ENCODE measurements around the gene KIF25.

The KIF25 gene

DNA sequence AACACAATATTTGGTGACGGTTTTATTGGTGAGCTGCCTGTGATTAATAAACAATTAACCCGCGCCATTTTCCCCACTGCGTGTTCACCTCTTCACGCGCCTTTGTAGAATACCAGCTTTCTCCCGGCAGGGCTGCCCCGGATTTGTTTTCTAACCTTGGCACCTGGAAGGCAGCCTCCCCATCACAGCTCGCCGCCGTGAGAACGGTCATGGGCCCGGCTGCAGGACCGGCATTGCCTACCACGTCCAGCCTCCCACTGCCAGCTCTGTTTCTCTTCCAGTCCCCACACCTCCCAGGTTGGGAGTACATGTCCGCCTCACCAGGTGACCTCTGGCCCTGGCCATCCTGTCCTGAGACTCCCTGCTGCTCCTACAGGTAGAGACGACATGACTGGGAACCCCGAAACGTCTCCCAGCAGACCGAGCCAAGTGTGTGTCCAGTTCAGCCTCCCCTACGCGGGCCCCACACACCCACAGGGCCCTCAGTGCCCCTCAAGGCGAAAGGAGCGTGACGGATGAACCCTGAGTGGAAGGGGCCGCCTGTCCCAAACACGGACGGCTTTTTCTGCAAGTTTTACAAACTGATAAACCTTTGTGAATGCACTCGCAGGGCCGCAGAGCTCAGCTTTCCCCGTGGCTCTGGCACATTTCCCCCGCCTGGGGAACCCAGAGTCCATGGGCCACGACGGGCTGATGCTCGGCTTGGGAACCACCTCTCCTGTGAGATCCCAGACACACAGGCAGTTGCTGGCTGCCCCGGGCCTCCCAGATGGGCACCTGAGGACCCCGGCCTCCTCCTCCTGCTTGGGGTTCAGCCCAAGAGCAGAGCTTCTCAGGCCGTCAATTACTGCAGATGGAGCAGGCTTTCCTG lies 55.9 kb downstream of the KIF25 start:
- DNase-seq, result no peak

DNA sequence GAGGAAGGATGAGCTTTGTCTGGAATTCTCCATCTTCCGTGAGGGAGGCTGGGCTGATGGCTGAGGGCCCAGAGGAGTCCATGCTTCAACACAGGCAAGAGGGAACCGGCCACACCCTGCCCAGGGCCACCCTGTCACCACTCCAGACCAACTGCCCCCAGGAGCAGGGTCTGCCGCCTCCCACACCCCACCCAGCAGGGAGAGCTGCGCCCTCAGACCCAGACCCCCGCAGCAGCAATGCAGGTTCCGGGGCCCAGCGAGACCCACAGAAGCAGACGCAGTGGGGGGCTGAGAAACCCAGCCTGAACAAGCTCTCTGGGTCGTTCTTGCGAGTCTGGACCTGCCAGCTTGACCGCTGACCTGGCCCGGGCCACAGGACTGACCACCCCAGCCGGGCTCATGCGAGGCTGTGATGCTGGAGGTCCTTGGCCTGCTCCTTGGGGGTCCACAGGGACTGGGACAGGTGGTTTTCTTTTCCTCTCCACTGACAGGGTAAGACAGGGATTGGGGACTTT lies 56.5 kb downstream of the KIF25 start:
- no peak for DNase-seq

DNA sequence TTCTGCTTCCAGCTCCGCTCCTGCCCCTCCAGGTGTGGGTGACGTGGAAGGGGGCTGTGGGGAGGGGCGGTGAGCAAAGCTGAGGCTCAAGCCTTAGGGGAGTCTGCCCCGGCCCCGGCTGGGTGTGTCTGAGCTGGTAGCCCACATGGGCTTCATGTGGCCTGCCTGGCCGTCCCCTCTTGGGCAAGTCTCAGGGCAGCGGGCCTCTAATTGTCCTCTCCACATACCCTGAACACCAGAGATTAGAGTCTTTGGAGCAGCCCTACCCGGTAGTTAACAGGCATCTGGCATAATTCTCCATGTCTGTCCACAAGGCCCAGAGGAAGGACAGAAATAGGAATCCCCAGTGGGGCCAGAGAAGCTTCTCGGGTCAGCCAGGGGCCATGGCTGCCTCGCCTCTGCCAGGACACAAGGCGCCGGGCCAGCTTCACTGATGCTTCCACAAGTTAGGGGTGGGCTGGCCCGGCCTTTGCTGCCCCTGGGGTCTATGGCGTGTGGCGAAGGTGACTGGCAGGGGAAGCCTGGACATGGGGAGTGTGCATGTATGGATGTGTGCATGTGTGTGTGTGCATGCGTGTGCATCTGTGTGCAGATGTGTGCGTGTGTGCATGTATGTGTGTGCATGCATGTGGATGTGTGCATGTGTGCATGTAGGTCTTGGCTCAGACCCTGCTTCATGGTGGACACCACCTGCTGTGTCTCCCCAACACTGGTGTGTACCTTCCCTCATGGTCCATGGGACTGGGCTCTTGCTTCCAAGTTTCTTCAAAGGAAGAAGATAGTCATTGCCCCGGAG lies 57.5 kb downstream of the KIF25 start:
- no peak for DNase-seq

DNA sequence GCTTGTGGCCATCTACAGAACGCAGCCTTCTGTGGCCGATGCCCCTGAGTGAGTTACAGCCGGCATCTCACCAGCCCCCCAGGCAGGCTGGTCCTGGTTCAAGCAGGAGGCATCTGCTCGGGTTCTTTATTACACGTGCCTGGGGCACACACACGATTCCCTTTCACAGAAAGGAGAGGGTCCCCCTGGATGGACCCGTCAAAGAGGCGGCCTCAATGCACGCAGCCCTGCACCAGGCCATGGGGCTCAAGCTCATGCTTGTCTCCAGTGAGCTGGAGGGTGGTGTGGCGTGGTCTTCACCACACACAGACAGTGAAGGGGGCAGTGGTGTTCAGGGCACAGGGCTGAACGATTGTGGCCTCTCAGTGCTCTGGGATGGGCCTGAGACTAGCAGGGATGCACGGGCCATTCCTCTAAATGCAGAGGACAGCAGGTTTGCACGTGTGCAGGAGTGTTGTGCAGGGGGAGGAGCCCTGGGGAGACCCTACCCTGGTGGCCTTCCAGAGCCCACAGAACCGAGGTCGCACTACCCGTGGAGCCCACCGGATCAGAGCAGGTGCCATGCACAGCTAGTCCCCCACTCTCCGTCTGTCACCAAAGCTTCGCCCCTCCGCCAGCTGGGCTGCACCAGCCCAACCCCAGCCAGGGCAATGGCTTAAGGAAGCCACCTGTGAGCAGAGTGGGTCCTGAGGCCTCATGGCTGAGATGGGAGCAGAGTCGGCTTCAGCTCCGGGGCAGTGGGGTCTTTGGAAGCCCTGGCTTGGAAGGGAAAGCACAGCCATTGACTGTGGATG lies 58.4 kb downstream of the KIF25 start:
- DNase-seq, result no peak

DNA sequence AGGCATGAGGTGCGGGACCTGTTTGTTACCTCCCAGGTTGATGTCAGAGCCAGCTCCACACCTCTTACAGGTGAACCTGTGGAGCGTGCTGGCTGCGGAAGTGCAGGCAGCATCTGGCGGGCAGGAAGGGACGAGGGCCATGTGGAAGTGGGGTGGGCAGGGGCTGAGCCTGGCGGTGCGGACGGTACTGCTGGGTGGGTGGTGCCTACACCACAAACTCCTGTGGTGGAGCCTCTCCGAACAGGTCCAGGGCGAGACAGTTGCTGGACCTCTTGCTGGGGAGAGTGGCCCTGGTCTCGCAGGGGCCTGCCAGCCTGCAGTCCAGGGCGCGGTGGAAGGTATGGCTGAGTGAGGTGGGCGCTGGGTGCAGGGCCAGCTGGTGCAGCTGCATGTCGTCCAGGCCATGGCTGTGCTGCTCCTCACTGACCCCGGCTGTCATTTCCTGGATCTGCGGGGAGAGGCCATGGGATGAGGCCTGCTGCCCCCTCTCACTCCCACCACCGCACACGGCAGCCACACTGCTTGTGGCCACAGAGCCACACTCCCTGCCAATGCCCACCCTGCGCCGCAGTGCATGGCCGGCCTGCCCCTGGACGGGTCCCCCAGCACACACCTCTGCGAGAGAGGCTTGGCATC lies 59.5 kb downstream of the KIF25 start:
- no peak for DNase-seq

DNA sequence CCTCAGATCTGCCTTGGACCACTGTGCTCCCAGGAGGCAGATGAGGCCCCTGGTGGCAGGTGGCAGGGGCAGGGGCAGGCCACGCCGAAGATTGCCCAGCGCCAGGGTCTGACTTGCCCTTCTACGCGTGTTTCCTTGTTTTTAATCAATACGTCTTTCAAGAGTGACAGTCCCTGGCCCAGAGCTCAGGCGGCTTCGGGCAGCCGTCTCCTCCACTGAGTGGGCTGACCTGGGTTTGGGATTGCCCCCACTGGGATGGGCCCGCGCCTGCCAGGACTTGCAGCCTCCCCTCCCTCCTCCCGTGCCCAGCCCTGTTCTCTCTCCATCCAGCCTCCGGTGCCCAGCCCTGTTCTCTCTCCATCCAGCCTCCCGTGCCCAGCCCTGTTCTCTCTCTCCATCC lies 60.4 kb downstream of the KIF25 start:
- DNase-seq, result no peak

DNA sequence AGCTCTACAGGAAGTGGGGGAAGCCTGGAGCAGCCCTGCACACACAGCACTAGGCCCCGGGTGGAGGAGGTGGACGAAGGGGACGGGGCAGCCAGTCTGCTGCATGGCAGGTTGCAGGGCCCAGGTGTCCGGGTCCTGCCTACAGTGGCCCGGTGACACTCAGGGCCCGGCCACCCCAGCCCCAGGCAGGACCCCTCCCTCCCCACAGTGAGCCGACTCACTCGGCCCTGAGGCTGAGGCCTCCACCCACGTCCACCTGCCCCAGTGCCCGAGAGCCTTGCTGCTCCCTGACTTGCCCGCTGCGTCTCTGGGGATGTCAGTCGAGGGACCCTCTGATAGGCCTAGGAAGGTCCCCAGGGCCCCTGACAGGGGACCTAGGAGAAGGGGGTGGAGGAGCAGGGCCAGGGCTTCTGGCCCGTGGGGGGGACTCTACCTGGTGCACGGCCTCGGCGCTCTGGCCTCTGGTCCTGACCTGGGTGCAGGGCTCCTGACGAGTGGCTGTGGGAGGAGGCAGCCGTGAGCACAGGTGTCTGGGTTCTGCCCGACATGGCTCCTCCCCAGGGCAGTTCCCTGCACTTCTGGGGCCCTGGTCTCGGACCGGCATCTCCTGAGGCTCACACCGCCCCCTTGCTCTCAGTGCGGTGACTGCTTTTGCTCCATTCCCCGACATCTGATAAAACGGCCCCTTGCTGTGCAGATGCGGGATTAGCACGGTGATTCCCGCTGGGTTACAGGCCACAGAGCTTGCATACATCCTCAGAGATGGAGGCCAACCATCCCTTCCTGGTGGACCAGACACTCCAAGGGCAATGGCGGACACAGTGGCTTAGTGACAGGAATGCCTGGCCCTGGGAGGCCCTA lies 61.5 kb downstream of the KIF25 start:
- no peak for DNase-seq

DNA sequence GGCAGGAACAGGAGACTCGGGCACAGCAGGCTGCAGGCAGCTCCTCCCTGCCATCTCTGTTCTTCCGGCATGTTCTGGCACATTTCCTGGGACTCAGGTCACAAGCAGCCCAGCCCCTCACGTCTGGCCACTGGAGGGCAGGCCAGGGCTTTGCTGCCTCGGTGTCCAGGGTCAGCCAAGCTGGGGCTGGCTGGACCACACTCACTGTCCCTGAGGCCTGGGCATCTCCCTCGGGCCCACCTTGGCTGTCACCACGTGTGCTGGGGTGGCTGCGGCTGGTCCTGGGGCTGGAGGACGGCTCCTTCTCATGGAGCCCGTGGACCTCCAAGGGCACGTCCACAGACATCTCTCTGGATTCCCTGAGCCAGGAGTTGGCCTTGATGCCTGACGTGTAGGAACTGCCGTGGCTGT lies 63.1 kb downstream of the KIF25 start:
- DNase-seq, result no peak

DNA sequence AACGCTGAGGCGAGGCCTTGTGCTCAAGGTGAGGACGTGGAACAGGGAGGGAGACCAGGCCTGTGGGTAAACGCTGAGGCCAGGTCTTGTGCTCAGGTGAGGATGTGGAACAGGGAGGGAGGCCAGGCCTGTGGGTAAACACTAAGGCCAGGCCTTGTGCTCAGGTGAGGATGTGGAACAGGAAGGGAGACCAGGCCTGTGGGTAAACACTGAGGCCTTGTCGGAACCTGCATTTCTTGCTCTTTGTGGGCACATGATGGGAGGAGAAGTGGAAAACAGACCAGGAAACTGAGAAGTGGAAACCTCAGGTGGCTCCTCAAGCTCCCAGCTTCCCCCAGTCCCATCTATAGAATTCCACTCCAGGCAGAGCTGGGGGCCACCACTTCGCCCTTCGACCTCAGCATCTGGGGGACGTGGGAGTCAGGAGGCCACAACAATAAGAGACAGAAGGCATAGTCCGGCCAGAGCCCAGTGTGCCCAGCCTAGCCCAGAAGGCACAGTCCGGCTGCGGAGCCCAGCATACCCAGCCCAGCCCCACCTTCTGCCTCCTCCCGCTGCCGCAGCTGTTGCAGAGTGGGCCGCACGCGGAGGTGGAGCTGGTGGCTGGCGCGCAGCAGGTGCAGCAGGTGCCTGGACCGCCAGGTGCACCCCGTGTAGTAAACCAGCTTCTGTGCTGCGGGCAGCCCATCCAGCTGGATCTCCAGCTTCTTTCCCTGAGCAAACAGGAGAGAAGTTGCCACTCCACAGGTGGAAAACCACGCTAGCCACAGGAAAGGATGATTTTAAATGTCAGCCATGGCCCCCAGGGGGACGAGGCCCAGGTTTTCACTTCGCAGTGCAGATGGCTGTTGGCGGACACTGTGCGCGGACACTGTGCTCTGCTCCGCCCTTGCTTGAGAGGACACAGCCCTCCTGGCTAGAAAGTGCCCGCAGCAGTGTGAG lies 64.1 kb downstream of the KIF25 start:
- DNase-seq, result peak; percentile 68

DNA sequence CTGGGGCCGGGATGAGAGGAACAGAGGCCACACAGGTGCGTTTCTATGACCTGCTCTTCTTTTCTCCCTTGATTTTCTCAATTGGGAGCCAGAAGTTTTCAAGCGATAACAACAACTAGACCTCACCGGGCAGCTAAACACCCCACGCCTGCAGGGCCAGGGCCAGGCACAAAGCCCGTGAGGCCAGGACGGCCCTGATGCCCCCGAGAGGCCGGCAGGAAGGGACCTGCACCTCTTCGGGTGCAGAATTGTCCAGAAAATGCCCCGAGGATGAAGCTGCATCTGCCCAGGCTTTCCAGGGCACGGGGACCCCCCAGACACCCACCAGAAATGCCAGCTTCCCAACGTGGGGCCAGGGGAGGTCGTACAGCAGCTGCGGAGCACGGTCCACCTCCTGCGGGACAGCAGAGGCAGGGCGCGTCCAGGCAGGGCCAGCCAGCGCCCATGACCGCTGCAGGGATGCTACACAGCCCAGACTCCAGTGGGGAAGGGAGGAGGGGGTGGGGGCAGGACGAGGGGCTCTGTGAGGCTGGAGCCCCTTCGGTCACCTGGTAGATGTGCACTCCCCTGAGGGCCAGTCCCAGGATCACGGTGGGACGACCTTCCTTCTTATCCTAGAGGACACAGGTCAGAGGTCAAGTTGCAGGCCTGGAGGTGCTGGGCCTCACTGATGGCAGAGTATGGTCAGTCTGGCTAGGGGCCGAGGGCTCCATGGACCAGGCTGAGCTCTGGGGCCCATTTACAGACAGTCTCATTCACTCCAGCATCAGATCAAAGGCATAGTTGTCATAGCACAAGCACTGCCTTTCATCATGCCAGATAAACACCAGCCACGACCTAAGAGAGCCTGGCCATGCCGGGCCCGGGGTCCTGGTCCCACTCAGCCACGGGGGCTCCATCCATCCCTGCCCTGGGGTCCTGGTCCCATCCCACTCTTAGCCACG lies 65.1 kb downstream of the KIF25 start:
- DNase-seq, result no peak

DNA sequence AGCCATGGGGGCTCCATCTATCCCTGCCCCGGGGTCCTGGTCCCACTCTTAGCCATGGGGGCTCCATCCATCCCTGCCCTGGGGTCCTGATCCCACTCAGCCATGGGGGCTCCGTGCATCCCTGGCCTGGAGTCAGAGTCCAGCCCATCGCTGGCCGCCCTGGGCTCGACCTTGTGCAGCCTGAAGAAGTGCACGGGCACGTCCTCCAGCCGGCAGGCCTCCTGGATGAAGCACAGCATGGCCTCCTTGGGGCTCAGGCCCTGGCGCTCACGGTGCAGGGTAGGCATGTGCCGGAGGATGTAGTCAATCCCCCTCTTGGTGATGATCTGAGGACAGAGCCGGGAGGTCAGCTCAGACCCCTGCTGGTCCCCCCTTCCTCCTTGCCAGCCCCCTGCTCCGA lies 66.0 kb downstream of the KIF25 start:
- no peak for DNase-seq

DNA sequence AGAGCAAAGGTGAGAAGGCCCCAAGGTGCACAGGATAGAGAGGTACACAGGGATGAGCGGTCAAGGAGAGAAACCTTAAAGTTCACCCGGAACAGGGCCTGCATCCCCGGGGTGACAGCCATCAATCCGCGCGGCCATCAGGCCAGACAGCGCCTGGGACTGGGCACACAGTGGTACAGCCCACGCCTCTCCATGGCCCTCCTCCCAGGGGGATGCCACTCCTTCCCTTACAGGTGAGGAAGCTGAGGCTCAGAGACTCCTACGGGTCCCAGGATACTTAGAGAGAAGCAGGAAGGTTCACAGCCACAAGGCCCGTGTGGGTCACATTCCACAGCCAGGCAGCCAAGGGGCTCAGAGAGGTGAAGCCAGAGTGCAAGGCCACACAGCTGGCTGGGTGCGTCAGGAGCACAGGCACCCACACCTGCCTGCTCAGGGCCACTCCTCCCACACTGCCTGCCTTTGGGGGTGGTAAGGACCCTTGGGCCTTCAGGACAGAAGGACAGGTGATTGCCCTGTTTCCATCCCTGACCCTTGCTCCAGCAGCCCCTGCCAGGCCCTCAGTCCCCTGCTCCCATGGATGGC lies 66.8 kb downstream of the KIF25 start:
- DNase-seq, result no peak

DNA sequence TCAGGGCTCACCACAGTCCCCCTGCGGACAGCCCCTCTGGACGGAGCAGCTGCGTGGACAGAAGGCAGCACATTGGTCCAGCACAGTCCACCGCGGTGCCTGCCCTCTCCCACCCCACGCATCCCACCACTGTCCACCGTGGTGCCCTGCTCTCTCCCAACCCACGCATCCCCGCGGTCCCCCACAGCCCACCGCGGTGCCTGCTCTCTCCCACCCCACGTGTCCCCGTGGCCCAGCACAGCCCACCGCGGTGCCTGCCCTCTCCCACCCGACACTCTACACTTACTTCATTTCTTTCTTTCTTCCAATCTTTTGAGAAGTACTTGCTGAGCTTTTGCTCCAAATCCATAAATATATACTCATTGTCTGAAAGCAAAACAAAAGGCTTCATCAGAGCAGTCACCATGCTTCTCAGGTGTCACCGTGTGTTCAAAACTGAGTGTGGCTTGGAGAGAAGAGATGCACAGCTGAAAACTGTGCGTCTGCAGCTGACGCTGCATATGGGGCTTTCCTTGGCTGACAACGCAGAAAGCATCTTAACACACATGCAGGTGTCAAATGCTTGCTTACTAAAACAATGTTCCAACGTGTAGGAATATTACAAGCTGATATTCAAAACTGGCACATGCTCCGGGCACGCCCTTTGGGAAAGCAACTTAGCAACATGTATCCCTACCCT lies 69.7 kb downstream of the KIF25 start:
- DNase-seq, result no peak

DNA sequence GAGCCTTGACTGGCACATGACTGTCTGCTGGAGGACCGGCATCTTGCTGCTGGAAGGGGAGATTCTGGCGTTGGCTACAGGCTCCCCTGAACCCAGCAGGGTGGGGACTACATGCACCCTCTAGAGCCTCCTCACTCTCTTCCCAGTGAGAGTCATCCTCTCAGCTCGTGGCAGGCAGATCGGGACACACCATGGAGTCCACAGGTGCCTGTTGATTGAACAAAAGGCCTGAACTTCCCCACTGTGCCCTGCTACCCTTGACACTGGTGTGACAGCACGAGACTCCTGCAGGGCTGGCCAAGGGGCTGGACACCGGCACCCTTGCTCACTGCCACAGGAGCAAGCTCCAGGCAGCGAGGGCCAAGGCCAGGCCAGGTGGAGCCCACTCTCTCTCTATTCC lies 73.3 kb downstream of the KIF25 start:
- no peak for DNase-seq

DNA sequence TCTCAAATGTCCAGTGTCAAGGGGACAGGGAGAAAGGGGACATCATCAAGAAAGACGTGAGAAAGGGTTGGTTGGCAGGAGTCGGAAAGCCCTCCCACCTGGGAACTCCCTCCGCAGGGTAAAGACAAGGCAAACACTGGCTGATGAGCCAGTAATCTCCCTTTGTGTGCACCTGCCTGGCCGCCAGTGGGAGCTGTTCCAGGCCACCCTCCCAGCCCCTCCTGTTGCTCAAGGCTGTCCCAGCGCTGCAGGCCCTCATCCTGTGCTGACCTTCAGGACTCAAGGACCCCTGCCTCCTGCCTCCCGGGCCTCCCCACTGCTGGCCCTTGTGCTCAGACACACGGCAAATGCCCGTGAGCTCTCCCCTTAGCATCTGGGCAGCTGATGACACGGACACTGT lies 74.1 kb downstream of the KIF25 start:
- no peak for DNase-seq

DNA sequence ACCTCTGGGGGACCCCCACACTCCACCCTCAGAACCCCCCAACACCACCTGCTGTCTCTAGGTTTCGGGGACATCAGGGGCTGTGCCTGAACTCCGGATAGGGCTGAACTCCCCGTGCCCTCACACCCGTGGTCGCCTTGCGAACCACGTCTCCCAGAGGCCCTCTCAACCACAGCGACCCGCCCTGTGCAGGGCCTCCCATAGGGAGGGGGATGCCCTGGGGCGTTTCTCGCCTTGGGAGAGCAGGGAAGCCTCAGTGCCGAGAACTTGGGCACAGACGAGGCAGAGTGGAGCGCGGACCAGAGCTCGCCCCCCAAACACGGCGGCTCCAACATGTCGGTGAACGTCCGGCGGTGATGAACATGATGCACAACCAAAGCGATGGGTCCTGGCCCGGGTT lies 74.8 kb downstream of the KIF25 start:
- DNase-seq, result no peak

DNA sequence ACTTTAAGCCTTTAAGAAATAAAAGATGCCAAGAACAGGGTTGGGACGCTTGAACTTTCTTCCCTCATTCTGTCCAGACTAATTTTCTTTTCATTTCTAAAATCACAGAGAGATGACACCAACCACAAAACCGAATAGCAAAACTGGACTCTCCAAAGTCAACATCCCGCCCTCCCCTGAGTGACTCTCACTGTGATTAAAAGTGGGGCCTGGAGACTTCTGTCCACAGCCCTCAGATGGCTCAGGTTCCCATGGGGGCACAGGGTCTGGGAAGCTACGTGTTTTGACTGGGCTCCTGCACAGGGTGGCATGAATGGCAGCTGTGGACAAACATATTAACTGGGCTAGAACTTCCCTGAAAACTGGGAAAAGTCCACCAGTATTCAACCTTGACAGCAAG lies 75.3 kb downstream of the KIF25 start:
- DNase-seq, result no peak
